Natural killer cell (primary cell): ENCODE measurements around the gene FBP1. TPM values are rescaled to one million over a fixed set of nuclear protein-coding genes. Genes with fewer than 3 reads are reported as not detected.
A peak's percentile ranks its signal among the peaks of the same experiment; 100 is the strongest.

Experiments
- ATAC-seq, 3 donors: fragments of 150-1000 bp in 2 of 3; fragments of 200-7000 bp in 1 of 3; cut with Tn5 transposase; 1 replicate in 1 of 3; 2 replicates in 2 of 3; pipeline ENCODE4 v1.10.0; 2021; ENCODE audit warnings: mild to moderate bottlenecking in 2 of 3, moderate library complexity in 2 of 3
- DNase-seq, 2 donors: peaks; one replicate each; pipeline versions ENCODE4 v3.0.0 to v3.0.0-alpha.2; 2013 to 2021; ENCODE audit warnings: mixed read lengths in 1 of 2
- H3K27ac ChIP-seq: one replicate; pipeline ENCODE4 v1.5.1; 2013; ENCODE audit warnings: mild to moderate bottlenecking, low read length
- H3K27me3 ChIP-seq: one replicate; pipeline ENCODE4 v1.6.1; 2013; ENCODE audit warnings: low read length; ENCODE audit not compliant: control insufficient read depth, insufficient read depth
- H3K36me3 ChIP-seq: one replicate; pipeline ENCODE4 v1.6.1; 2013; ENCODE audit warnings: low read length; ENCODE audit not compliant: control insufficient read depth, insufficient read depth
- H3K4me1 ChIP-seq: one replicate; pipeline ENCODE4 v1.6.1; 2013; ENCODE audit warnings: low read length; ENCODE audit not compliant: control insufficient read depth, insufficient read depth
- H3K4me3 ChIP-seq: one replicate; pipeline ENCODE4 v1.5.1; 2013; ENCODE audit warnings: low read length
- H3K9me3 ChIP-seq: one replicate; pipeline ENCODE4 v1.6.1; 2013; ENCODE audit warnings: low read length; ENCODE audit not compliant: control insufficient read depth, insufficient read depth
- H3K27ac Mint-ChIP-seq, 2 donors: one replicate each; pipeline ENCODE4 v1.8.0; 2022; ENCODE audit warnings: mild to moderate bottlenecking in 2 of 2, mixed read lengths in 2 of 2, moderate library complexity in 1 of 2
- H3K27me3 Mint-ChIP-seq, 2 donors: one replicate each; pipeline ENCODE4 v1.8.0; 2022; ENCODE audit warnings: low read depth in 2 of 2, mixed read lengths in 2 of 2
- H3K36me3 Mint-ChIP-seq: one replicate; pipeline ENCODE4 v1.8.0; 2022; ENCODE audit warnings: mixed read lengths
- H3K4me1 Mint-ChIP-seq, 2 donors: one replicate each; pipeline ENCODE4 v1.8.0; 2022; ENCODE audit warnings: mixed read lengths in 2 of 2
- H3K4me3 Mint-ChIP-seq: one replicate; pipeline ENCODE4 v1.8.0; 2022; ENCODE audit warnings: mild to moderate bottlenecking, moderate library complexity, mixed read lengths
- H3K9me3 Mint-ChIP-seq, 2 donors: one replicate each; pipeline ENCODE4 v1.8.0; 2022; ENCODE audit warnings: mixed read lengths in 2 of 2
- WGBS: methylation state at CpG from one replicate; pipeline ENCODE4 v1.1.7; 2013; ENCODE audit warnings: missing lambda C conversion rate; ENCODE audit not compliant: insufficient coverage; 5-methylcytosine and 5-hydroxymethylcytosine counted together
- intact Hi-C: fragments of 100-400 bp; cut with micrococcal nuclease; formaldehyde crosslinking; loops from one replicate; pipeline ENCODE4 v1.14.2; 2022
- total RNA-seq, 4 donors: library from RNA; stranded (reverse); fragments of 120-200 nt in 1 of 4; gene quantifications; one replicate each; pipeline versions ENCODE4 v1.2.3 to v1.2.4, GENCODE V29; 2013 to 2022
- TF ChIP-seq, protein P1 (sequence below): fragments of 200-600 bp; IDR thresholded peaks from one replicate; pipeline ENCODE4 v1.8.0; 2022; ENCODE audit warnings: antibody characterized with exemption

FBP1 gene
- total RNA-seq, 3 donors from 2014 or later (not counting 1 experiment from before 2014, with no cell fraction given), result 14.0 to 17.0 (median 15.5) TPM

DNA sequence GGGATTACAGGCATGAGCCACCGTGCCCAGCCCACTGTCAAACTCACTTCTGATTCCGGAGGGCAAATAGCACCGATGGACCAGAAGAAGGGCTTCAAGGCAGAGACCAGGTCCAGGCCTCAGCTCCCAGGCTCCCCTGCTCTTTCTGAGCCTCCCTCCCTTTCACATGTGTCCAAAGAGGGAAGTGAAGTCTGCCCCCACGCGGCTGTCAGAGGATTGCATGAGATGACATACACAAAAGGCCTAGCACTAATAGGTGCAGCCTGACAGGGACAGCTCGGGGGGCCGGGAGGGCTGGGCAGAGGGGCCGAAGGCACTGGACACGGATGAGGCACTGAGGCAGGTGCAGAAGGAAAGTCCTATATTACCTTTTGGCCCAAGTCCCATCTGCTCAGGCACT lies 16.1 kb downstream of the FBP1 start:
- Histone ChIP-seq H3K27ac (no peak overlapping the region), H3K27me3 (no peaks in the 10 kb centered on the region), H3K36me3 (no peaks in the 10 kb centered on the region), H3K4me3 (no peak overlapping the region), H3K9me3 (no peaks in the 10 kb centered on the region), H3K4me1 (no peaks in the 10 kb centered on the region)
- H3K9me3 Mint-ChIP-seq, result no peaks in the 10 kb centered on the region
- H3K27me3 Mint-ChIP-seq, result no peaks in the 10 kb centered on the region
- intact Hi-C loops, result no loop called here
- no peaks in the 10 kb centered on the region for H3K36me3 Mint-ChIP-seq
- WGBS, result 75% methylated on average over 9 of the region's 9 CpGs
- DNase-seq (peak in 1 of 2 donors; percentile 28), ATAC-seq (no peak)
- H3K27ac Mint-ChIP-seq, result no peak overlapping the region
- TF ChIP-seq, protein P1, sequence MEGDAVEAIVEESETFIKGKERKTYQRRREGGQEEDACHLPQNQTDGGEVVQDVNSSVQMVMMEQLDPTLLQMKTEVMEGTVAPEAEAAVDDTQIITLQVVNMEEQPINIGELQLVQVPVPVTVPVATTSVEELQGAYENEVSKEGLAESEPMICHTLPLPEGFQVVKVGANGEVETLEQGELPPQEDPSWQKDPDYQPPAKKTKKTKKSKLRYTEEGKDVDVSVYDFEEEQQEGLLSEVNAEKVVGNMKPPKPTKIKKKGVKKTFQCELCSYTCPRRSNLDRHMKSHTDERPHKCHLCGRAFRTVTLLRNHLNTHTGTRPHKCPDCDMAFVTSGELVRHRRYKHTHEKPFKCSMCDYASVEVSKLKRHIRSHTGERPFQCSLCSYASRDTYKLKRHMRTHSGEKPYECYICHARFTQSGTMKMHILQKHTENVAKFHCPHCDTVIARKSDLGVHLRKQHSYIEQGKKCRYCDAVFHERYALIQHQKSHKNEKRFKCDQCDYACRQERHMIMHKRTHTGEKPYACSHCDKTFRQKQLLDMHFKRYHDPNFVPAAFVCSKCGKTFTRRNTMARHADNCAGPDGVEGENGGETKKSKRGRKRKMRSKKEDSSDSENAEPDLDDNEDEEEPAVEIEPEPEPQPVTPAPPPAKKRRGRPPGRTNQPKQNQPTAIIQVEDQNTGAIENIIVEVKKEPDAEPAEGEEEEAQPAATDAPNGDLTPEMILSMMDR, result no peak
- no peak overlapping the region for H3K4me3 Mint-ChIP-seq
- no peaks in the 10 kb centered on the region for H3K4me1 Mint-ChIP-seq

DNA sequence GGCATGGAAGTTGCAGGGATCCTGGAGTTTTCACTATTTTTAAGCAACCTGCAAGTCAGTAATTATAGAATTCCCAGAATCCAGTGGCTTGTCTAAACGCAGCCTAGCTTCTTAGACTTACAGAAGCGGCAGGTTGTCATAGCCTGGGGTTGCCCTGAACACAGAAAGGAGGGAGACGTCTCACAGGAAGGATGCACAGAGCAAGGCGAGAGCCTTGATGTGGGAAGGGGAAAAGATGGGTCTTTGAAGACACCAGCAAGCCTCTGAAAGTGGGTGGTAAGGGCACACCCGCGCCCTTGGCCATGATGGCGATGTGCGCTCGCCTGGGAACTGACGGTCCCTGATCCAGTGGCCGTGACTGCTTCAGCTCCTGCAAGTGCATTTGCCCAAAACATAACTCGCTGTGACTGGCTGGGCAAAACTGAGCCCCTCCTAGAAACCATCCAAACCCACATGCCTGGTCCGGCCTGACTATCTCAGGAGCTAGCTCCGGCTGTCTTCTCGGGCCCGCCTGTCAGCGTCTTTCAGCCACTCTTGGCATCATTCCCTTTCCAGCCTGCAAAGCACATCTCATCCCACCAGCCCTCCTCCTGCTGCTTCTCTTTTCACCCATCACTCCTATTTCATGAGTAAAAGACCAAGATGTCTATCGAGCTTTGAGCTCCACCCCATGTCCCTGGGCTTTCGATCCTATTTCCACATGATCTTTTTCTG lies 17.1 kb downstream of the FBP1 start:
- no peaks in the 10 kb centered on the region for H3K4me1 Mint-ChIP-seq
- no peak overlapping the region for H3K4me3 ChIP-seq
- H3K9me3 Mint-ChIP-seq, result no peaks in the 10 kb centered on the region
- H3K27me3 ChIP-seq, result no peaks in the 10 kb centered on the region
- intact Hi-C loops, result no loop called here
- peaks cover 2% of the 10 kb centered on the region for H3K36me3 ChIP-seq
- no peaks in the 10 kb centered on the region for H3K36me3 Mint-ChIP-seq
- H3K27ac Mint-ChIP-seq, result no peak overlapping the region
- TF ChIP-seq, protein P1, result no peak
- H3K4me1 ChIP-seq, result no peaks in the 10 kb centered on the region
- H3K27me3 Mint-ChIP-seq, result no peaks in the 10 kb centered on the region
- no peak overlapping the region for H3K27ac ChIP-seq
- H3K9me3 ChIP-seq, result no peaks in the 10 kb centered on the region
- WGBS, result 76% methylated on average over 19 of the region's 19 CpGs
- no peak overlapping the region for H3K4me3 Mint-ChIP-seq
- DNase-seq (no peak), ATAC-seq (no peak)

DNA sequence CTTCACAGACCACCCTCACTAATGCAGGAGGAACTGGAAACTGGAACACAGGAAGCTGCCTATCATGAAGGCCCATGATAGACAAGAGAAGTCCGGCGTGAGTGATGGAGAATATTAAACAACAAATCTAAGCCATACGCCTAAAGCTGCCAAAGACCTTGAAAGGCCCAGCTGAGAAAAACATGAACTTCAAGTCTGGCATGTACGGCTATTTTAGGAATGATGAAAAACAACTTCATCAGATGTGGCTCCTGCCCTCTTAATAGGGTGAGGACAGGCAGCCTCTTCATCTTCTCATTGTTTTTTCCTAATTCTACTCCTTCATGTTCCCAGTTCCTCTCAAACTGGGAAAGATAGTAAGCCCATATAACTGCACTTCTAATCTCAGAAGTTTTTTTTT lies 20.3 kb downstream of the FBP1 start:
- H3K27ac Mint-ChIP-seq, result no peak overlapping the region
- no peaks in the 10 kb centered on the region for H3K36me3 Mint-ChIP-seq
- no peaks in the 10 kb centered on the region for H3K4me1 Mint-ChIP-seq
- ATAC-seq, result no peak
- TF ChIP-seq, protein P1, result no peak
- H3K4me1 ChIP-seq, result no peaks in the 10 kb centered on the region
- peaks cover 2% of the 10 kb centered on the region for H3K36me3 ChIP-seq
- no peak for DNase-seq
- H3K9me3 Mint-ChIP-seq, result no peaks in the 10 kb centered on the region
- H3K27me3 Mint-ChIP-seq, result no peaks in the 10 kb centered on the region
- H3K27ac ChIP-seq, result no peak overlapping the region
- intact Hi-C loops, result no loop called here
- WGBS, result 98% methylated on average over 4 of the region's 4 CpGs
- H3K27me3 ChIP-seq, result no peaks in the 10 kb centered on the region
- no peak overlapping the region for H3K4me3 Mint-ChIP-seq
- no peaks in the 10 kb centered on the region for H3K9me3 ChIP-seq
- H3K4me3 ChIP-seq, result no peak overlapping the region

DNA sequence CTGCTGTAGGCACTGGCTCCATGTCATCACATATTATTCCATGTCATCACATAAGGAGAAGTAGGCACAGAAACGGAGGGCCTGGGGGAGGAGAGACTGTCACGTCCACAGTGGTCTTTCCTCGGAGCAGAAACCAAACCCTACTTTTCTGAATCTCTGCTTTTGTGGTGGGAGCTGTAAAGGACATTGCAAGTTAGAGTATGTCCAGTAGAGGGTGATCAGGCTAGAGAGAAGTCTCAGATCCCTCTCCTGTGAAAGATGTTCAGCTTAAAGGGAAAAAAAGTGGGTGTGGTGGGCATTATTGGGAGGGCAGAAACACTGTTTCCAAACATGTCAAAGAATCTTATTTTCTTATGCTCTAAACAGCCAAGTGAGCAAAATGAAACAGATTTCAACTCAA lies 26.3 kb downstream of the FBP1 start:
- H3K4me1 Mint-ChIP-seq, result peaks cover 9 to 13% of the 10 kb centered on the region in 2 donors
- no peak overlapping the region for H3K4me3 ChIP-seq
- DNase-seq, result no peak
- no peaks in the 10 kb centered on the region for H3K27me3 ChIP-seq
- no peak overlapping the region for H3K4me3 Mint-ChIP-seq
- no peaks in the 10 kb centered on the region for H3K36me3 Mint-ChIP-seq
- no peak overlapping the region for H3K27ac ChIP-seq
- intact Hi-C loops, result no loop called here
- TF ChIP-seq, protein P1, result no peak
- no peaks in the 10 kb centered on the region for H3K9me3 Mint-ChIP-seq
- no peak for ATAC-seq
- peaks cover 3% of the 10 kb centered on the region for H3K4me1 ChIP-seq
- peaks cover 2% of the 10 kb centered on the region for H3K36me3 ChIP-seq
- WGBS, result 90% methylated on average over 3 of the region's 3 CpGs
- no peak overlapping the region for H3K27ac Mint-ChIP-seq
- H3K27me3 Mint-ChIP-seq, result no peaks in the 10 kb centered on the region
- H3K9me3 ChIP-seq, result no peaks in the 10 kb centered on the region
